Erythroblast (primary cell): Measurements from ENCODE around the gene TNS1.

Experiments used
- GATA1 ChIP-seq: IDR thresholded peaks from 2 replicates; pipeline ENCODE4 v1.6.1; 2011; ENCODE audit warnings: low read depth, mild to moderate bottlenecking, control low read depth, low read length, moderate library complexity
- POLR2A ChIP-seq: IDR thresholded peaks from 2 replicates; pipeline ENCODE4 v1.6.1; 2011; ENCODE audit warnings: mild to moderate bottlenecking, low read length

GRCh38 chr2:217998926-217999594 is 3.7 kb downstream of the TNS1 start:
- TF ChIP-seq POLR2A (no peak), GATA1 (no peak)
